HG03175 (cell line): ENCODE measurements around the gene SLC2A11.
A peak's percentile ranks its signal among the peaks of the same experiment; 100 is the strongest.
"Not testable (repeated sequence)": the region's sequence is repeated elsewhere in the genome, so short reads cannot be mapped to it uniquely, and the experiment has no call there.

Source experiments
- ATAC-seq: cut with Tn5 transposase; IDR thresholded peaks from one replicate; pipeline ENCODE4 v1.9.1; 2021; ENCODE audit warnings: mild to moderate bottlenecking, moderate library complexity; ENCODE audit not compliant: unreplicated experiment

Gene SLC2A11

DNA sequence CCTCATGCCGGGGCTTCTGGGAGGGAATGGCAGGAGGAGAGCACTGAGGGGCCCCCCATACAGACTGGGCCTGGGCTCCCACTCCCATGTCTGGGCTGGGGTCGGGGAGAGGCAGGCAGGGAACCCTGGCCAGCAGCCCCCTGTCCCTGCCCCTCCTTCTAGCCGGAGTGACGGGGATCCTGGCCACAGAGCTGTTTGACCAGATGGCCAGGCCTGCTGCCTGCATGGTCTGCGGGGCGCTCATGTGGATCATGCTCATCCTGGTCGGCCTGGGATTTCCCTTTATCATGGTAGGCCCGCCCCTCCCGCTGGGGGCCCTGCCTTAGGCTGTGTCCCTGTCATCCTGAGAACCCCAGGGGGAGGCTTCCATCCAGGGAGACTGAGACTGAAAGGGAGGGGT lies 26.5 kb downstream of the SLC2A11 start:
- no peak for ATAC-seq

GRCh38 chr22:23888615-23889401 lies 31.1 kb downstream of the SLC2A11 start:
- no peak for ATAC-seq

DNA sequence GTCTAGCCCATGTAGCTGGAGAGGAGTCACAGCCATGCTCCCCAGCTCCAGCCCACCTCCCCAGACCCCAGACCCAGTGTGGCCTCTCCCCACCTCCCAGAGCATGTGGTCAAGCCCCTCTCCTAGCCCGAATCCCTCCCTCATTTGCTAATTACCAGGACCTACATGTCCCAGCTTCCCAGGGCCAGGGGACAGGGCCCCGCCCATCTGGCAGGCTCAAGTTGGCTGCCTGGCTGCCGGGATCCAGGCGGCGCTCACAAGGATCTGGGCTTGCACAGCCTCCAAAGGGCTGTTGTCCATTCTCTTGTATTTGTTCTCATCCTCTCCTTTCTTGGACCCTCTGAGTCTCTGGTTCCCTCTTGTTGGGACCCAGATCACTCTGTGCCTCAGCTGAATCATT lies 31.9 kb downstream of the SLC2A11 start:
- no peak for ATAC-seq

GRCh38 chr22:23891726-23892125 lies 34.1 kb downstream of the SLC2A11 start:
- ATAC-seq = no peak

DNA sequence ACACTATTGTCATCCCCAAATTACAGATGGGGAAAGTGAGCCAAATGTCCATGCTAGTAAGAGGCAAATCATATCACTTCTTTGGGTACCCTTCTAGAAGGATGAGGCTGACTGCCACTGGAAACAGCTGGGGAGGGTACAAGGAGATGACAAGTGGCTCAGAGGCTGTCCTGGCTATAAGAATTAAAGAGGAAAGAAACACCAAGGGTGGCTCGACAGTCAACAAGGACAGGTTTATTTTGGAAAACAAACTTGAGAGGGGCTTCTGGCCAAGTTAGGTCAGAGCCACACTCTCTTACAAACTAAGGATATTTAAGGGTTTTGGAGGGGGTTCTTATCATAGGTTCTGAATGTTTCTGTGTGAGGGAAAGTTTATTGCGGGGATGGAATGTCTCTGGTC lies 34.5 kb downstream of the SLC2A11 start:
- ATAC-seq = no peak

DNA sequence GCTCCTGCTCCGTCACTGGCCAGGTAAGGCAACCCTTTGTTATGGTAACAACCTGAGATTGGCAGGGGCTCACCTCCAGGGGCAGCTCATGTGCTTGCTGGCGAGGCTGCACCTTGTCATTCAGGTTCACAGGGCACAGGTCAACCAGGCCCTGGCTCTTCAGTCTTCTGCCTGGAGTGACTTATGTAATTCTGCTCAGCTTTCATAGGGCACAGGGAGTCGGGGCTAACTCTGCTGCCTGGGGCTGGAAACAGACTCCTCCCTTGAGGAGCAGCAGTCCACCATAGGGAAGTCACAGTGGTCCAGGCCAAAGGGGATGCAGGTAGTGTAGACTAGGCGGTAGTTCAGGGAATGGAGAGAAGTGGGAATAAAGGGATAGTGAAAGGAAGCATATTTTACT lies 35.0 kb downstream of the SLC2A11 start:
- no peak for ATAC-seq

GRCh38 chr22:23893121-23893944 lies 35.7 kb downstream of the SLC2A11 start:
- no peak for ATAC-seq

- peak; percentile 88 for ATAC-seq
Measured at GRCh38 chr22:23893945-23894709, 36.5 kb downstream of the SLC2A11 start, which contains the start of gene MIF. Gene MIF (plus strand): TSS chr22:23894383. CDS start chr22:23894475, 92 bp downstream.

DNA sequence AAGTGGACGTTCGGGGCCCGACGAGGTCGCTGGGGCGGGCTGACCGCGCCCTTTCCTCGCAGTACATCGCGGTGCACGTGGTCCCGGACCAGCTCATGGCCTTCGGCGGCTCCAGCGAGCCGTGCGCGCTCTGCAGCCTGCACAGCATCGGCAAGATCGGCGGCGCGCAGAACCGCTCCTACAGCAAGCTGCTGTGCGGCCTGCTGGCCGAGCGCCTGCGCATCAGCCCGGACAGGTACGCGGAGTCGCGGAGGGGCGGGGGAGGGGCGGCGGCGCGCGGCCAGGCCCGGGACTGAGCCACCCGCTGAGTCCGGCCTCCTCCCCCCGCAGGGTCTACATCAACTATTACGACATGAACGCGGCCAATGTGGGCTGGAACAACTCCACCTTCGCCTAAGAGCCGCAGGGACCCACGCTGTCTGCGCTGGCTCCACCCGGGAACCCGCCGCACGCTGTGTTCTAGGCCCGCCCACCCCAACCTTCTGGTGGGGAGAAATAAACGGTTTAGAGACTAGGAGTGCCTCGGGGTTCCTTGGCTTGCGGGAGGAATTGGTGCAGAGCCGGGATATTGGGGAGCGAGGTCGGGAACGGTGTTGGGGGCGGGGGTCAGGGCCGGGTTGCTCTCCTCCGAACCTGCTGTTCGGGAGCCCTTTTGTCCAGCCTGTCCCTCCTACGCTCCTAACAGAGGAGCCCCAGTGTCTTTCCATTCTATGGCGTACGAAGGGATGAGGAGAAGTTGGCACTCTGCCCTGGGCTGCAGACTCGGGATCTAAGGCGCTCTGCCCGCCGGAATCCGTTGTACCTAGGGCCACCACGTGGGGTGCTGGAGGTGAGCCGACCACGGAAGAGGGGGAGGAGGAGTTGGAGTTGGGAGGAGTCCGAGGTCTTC lies 37.3 kb downstream of the SLC2A11 start:
- ATAC-seq = peak; percentile 32

- no peak for ATAC-seq
Measured at GRCh38 chr22:23895599-23896144, 38.0 kb downstream of the SLC2A11 start.

DNA sequence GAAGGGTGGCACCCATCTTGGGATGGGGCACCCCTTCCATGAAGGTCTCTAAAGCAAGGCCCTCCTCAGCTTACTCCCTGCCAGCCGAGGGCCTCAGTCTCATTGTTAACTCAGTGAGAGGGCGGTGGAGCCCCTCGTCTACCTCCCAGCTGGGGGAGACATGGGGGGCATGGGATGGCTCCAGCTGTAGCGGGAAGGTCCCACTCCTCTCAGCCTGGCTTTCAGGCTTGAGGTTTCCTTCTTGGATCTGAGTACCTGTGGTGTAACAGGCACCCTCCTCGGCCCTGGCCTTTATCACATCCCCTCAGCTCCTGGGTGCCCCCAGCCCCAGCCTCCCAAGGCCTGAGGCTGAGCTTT lies 38.5 kb downstream of the SLC2A11 start:
- ATAC-seq = no peak

DNA sequence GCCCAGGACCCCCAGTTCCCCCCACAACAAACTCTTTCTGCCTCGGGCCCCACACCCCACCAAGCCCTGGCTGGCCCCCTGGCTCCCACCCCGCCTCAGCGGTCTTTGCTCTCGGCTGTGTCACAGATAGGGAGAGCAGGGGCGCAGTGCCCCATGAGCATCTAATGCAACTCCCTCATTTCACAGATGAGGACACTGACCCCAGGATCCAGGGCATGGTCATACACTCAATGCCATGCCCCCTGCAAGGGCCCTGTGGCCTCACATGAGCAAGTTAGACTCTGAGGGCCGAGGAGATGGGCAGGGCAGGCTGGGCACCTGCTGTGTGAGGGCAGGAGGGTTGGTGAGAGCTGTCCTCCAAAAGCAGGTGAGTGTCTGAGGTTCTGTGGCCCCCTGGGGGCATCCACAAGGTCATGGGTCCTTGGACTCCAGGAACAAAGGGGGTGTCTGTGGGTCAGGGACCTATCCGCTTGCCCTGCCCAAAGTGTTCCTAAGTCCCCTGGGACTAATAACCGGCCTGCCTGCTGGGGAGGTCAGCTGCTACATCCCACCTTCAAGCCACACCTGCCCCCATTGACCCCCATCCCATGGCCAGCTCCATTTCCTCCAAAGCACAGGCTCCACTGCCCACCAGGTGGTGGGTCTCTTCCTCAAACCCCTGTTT lies 39.0 kb downstream of the SLC2A11 start:
- ATAC-seq = no peak

- no peak for ATAC-seq
Measured at GRCh38 chr22:23897320-23897719, 39.6 kb downstream of the SLC2A11 start.

GRCh38 chr22:23898006-23898974 lies 40.6 kb downstream of the SLC2A11 start:
- no peak for ATAC-seq

GRCh38 chr22:23899042-23899745 lies 41.5 kb downstream of the SLC2A11 start:
- ATAC-seq = no peak

- ATAC-seq = not testable (repeated sequence)
Measured at GRCh38 chr22:23900227-23900626, 42.6 kb downstream of the SLC2A11 start.

DNA sequence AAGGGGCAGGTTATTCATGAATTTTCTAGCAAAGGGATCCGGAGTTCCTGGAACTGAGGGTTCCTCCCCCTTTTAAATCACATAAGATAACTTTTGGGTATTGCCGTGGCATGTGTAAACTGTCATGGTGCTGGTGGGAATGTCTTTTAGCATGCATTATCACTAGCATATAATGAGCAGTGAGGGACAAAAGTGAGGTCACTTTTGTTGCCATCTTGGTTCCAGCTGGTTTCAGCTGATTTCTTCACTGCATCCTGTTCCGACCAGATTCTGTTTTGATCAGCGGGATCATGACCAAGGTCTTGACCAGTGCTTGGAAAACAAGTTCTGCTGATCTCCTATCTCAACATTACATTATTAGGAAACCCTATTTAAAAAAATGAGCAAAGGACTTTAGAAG lies 43.9 kb downstream of the SLC2A11 start:
- no peak for ATAC-seq
